Measurements from ENCODE around the gene LAGE3.

Gene LAGE3

DNA sequence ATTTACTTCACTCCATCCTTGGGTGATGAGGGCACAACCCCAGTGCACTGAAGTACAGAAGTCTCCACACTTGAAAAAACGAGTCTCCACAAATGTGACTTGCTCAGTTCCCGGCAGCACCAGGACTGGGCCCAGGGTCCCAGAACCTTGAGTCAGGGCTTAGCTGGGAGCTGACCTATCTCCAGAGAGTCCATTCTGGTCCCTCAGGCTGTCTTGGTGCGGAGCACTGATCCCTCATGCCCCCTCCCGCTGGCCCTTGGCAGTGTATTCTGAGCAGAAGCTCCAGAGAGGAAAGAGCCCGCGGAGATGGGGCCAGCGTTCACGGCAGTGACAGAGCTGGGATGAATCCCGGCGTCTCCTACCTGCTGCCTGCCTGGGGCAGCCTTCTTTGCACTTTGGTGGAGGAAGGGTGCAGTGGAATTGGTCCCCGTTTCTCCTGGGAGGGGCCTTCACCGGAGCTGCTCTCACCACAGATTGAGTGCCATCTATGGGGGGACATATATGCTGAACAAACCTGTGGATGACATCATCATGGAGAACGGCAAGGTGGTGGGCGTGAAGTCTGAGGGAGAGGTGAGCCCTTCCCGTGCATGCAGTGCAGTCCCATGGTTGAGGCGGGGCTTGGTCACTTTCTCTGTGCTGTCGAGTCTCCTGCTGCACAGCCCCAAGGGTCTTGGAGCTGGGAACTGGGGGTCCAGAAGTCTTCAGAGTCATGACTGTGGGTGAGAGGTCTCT lies 38.3 kb downstream of the LAGE3 start:
- no peak for DNase-seq (ENCODE audit: low read depth in 1 of 2, low spot score in 1 of 2)
- TF ChIP-seq, protein P1, sequence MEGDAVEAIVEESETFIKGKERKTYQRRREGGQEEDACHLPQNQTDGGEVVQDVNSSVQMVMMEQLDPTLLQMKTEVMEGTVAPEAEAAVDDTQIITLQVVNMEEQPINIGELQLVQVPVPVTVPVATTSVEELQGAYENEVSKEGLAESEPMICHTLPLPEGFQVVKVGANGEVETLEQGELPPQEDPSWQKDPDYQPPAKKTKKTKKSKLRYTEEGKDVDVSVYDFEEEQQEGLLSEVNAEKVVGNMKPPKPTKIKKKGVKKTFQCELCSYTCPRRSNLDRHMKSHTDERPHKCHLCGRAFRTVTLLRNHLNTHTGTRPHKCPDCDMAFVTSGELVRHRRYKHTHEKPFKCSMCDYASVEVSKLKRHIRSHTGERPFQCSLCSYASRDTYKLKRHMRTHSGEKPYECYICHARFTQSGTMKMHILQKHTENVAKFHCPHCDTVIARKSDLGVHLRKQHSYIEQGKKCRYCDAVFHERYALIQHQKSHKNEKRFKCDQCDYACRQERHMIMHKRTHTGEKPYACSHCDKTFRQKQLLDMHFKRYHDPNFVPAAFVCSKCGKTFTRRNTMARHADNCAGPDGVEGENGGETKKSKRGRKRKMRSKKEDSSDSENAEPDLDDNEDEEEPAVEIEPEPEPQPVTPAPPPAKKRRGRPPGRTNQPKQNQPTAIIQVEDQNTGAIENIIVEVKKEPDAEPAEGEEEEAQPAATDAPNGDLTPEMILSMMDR (IDR thresholded peaks at IDR 0.05; ENCODE audit: insufficient read depth, low read length) = no peak
- TF ChIP-seq, protein P2, sequence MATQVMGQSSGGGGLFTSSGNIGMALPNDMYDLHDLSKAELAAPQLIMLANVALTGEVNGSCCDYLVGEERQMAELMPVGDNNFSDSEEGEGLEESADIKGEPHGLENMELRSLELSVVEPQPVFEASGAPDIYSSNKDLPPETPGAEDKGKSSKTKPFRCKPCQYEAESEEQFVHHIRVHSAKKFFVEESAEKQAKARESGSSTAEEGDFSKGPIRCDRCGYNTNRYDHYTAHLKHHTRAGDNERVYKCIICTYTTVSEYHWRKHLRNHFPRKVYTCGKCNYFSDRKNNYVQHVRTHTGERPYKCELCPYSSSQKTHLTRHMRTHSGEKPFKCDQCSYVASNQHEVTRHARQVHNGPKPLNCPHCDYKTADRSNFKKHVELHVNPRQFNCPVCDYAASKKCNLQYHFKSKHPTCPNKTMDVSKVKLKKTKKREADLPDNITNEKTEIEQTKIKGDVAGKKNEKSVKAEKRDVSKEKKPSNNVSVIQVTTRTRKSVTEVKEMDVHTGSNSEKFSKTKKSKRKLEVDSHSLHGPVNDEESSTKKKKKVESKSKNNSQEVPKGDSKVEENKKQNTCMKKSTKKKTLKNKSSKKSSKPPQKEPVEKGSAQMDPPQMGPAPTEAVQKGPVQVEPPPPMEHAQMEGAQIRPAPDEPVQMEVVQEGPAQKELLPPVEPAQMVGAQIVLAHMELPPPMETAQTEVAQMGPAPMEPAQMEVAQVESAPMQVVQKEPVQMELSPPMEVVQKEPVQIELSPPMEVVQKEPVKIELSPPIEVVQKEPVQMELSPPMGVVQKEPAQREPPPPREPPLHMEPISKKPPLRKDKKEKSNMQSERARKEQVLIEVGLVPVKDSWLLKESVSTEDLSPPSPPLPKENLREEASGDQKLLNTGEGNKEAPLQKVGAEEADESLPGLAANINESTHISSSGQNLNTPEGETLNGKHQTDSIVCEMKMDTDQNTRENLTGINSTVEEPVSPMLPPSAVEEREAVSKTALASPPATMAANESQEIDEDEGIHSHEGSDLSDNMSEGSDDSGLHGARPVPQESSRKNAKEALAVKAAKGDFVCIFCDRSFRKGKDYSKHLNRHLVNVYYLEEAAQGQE (IDR thresholded peaks at IDR 0.05; ENCODE audit: insufficient replicate concordance, low read depth) = no peak
- TF ChIP-seq SPI1 (IDR thresholded peaks at IDR 0.05; ENCODE audit: borderline replicate concordance, low read depth) = no peak
- H3K27me3 ChIP-seq (ENCODE audit: insufficient read depth, poor library complexity, severe bottlenecking) = no peaks in the 10 kb centered on the region

GRCh38 chrX:154439841-154440240 lies 39.2 kb downstream of the LAGE3 start:
- Histone ChIP-seq H3K27me3 (ENCODE audit: insufficient read depth, poor library complexity, severe bottlenecking) (no peaks in the 10 kb centered on the region), H3K27ac (replicated peaks) (no peak overlapping the region), H3K4me3 (replicated peaks; ENCODE audit: insufficient read depth, low read length) (no peak overlapping the region)
- no peak for DNase-seq (ENCODE audit: low read depth in 1 of 2, low spot score in 1 of 2)
- no peak for TF ChIP-seq POLR2AphosphoS5 (IDR thresholded peaks at IDR 0.05; ENCODE audit: low read depth)
- no peak for TF ChIP-seq SPI1 (IDR thresholded peaks at IDR 0.05; ENCODE audit: borderline replicate concordance, low read depth)

More for the DNA sequence above, 38.3 kb downstream of the LAGE3 start:
- Histone ChIP-seq H3K4me3 (replicated peaks; ENCODE audit: insufficient read depth, low read length) (no peak overlapping the region), H3K27ac (replicated peaks) (no peak overlapping the region)

DNA sequence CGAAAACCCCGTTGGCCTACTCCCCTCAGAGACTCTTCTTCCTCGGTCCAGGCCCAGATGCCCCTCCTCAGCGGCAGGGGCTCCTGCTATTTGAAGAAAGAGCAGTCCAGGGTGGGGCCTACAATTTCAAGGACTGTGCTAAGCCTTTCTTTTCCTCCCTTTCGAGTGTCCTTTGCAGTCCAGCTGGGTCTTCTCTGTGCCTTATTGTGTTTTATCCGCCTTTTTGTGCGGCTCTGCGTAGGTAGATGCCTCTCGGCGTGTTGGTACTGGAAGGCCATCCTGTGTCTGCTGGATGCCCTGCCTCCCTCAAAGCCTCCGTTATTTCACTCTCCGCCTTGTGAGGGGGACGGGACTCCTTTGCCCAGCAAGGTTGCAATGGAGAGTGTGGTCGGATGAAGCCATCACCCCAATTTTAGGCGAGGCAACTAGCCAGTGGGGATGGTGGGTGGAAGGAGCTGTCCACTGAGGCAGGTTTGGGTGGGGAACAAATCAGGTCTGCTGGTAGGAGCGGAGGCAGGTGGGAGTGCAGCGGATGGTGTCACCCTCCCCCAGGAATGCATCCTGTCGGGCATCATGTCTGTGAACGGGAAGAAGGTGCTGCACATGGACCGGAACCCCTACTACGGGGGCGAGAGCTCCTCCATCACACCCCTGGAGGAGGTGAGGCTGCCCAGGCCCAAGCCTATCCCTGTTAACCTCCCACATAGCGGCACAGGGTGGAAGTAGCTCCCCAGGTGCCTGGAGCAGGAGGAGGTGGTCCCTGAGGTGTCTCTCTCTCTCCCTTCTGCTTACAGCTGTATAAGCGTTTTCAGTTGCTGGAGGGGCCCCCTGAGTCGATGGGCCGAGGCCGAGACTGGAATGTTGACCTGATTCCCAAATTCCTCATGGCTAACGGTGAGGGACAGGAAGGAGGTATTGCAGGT lies 40.8 kb downstream of the LAGE3 start:
- no peaks in the 10 kb centered on the region for H3K27me3 ChIP-seq (ENCODE audit: insufficient read depth, poor library complexity, severe bottlenecking)
- peak overlapping the region; percentile 90 for H3K4me3 ChIP-seq (replicated peaks; ENCODE audit: insufficient read depth, low read length)
- no peak overlapping the region for H3K27ac ChIP-seq (replicated peaks)
- no peak for TF ChIP-seq SPI1 (IDR thresholded peaks at IDR 0.05; ENCODE audit: borderline replicate concordance, low read depth)
- TF ChIP-seq, protein P2 (IDR thresholded peaks at IDR 0.05; ENCODE audit: insufficient replicate concordance, low read depth) = no peak
- TF ChIP-seq GABPA (IDR thresholded peaks at IDR 0.05; ENCODE audit: low read depth) = no peak
- no peak for TF ChIP-seq POLR2AphosphoS5 (IDR thresholded peaks at IDR 0.05; ENCODE audit: low read depth)
- TF ChIP-seq, protein P1 (IDR thresholded peaks at IDR 0.05; ENCODE audit: insufficient read depth, low read length) = no peak
- DNase-seq (ENCODE audit: low read depth in 1 of 2, low spot score in 1 of 2) = no peak

All from HL-60 (cell line).